Heart right ventricle (tissue), 16 donors: ENCODE measurements around the gene TMEM109. TPM values are rescaled to one million over a fixed set of nuclear protein-coding genes. Genes with fewer than 3 reads are reported as not detected.

Experiments used
- ATAC-seq, 8 donors: fragments of 200-7000 bp; cut with Tn5 transposase; one replicate each; pipeline ENCODE4 v1.9.1; 2020; ENCODE audit warnings: mild to moderate bottlenecking in 8 of 8, moderate library complexity in 8 of 8, moderate number of reproducible peaks in 1 of 8
- DNase-seq, 2 donors: peaks; one replicate each; pipeline ENCODE4 v3.0.0-alpha.2; 2020
- H3K27ac ChIP-seq, 10 donors: fragments of 200-600 bp; sonication (generic) in 2 of 10; one replicate each; pipeline versions ENCODE4 v1.5.0 to v1.8.0; 2020 to 2022; ENCODE audit warnings: mild to moderate bottlenecking in 3 of 10
- H3K27me3 ChIP-seq, 7 donors: fragments of 200-600 bp; one replicate each; pipeline ENCODE4 v1.8.0; 2021 to 2022; ENCODE audit warnings: mild to moderate bottlenecking in 2 of 7
- H3K36me3 ChIP-seq, 9 donors: fragments of 200-600 bp; sonication (generic) in 1 of 9; one replicate each; pipeline versions ENCODE4 v1.5.0 to v1.8.0; 2020 to 2022; ENCODE audit warnings: mild to moderate bottlenecking in 2 of 9
- H3K4me1 ChIP-seq, 9 donors: fragments of 200-600 bp; sonication (generic) in 1 of 9; one replicate each; pipeline versions ENCODE4 v1.5.0 to v1.8.0; 2020 to 2022; ENCODE audit warnings: mild to moderate bottlenecking in 4 of 9
- H3K4me3 ChIP-seq, 10 donors: fragments of 200-600 bp; sonication (generic) in 2 of 10; one replicate each; pipeline versions ENCODE4 v1.5.0 to v1.8.0; 2020 to 2022; ENCODE audit warnings: mild to moderate bottlenecking in 7 of 10, moderate library complexity in 2 of 10
- H3K9me3 ChIP-seq, 11 donors: fragments of 200-600 bp in 10 of 11; sonication (generic) in 2 of 11; one replicate each; pipeline versions ENCODE4 v1.5.0 to v1.8.0; 2013 to 2022; ENCODE audit warnings: mild to moderate bottlenecking in 2 of 11, control low read depth in 1 of 11, moderate library complexity in 1 of 11
- CTCF ChIP-seq, 9 donors: fragments of 200-600 bp; sonication (generic) in 2 of 9; IDR thresholded peaks; one replicate each; pipeline versions ENCODE4 v1.5.0 to v1.8.0; 2021 to 2022; ENCODE audit warnings: antibody characterized with exemption in 9 of 9, mild to moderate bottlenecking in 5 of 9, moderate library complexity in 1 of 9
- WGBS, 2 donors: extraction: QIAGEN DNeasy Blood & Tissue Kit; methylation state at CpG; one replicate each; pipeline ENCODE4 v1.1.7; 2013; ENCODE audit warnings: inconsistent platforms in 1 of 2; 5-methylcytosine and 5-hydroxymethylcytosine counted together
- intact Hi-C, 10 donors: fragments of 100-400 bp; cut with DNase I; formaldehyde crosslinking; loops; one replicate each; pipeline versions ENCODE4 v1.11.1 to v1.14.2; 2022
- polyA plus RNA-seq, 2 donors: library from polyadenylated mRNA; stranded (reverse); fragments of 200-250 nt; gene quantifications; one replicate each; pipeline ENCODE4 v1.2.3, GENCODE V29; 2013
- total RNA-seq, 10 donors: library from RNA; stranded (reverse); fragmentation: NEBNext Ultra II Directional in 3 of 10; extraction: Animal tissue kit (Norgen Biotek cat#: 25700) in 3 of 10; gene quantifications; one replicate each; pipeline versions ENCODE4 v1.2.1 to v1.2.4, GENCODE V29; 2021 to 2023
- donor health status: Arrhythmogenic right ventricular cardiomyopathy.
- donor health status: ischemic (EF 13 %, LVEDD 7.1; RV severe dilation, severe dysfunction).
- donor health status: healthy with polysubstance abuse.
- donor health status: DM: no; HTN: yes; CAD: no.
- donor health status: DM: no; HTN: no; CAD: no.
- donor health status: ischemic (EF 25% LVEDD 6.9; RV normal size, moderate dysfunction).
- donor health status: ischemic (EF 25% LVEDD 5.7; RV mildly dilated, moderate dysfunction).
- donor health status: healthy.
- donor health status: DM: yes; HTN: yes; CAD: no.
- donor health status: Ischemic cardiomyopathy.
- donor health status: ischemic (EF 35%, LVEDD 5.7; RV mildly dilated, moderate dysfunction).
- donor health status: nonischemic (EF 11% LVEDD 7.7; RV severe dilation, severe dysfunction).
- donor health status: DM: yes; HTN: yes; CAD: no.
- donor health status: PGD.
- donor health status: ischemic (EF 29% LVEDD 5.4; RV normal size, mild dysfunction).
- donor health status: nonischemic (EF 23%, LVEDD 6.1; RV moderate dilation, normal function).

TMEM109 gene
- total and polyA plus RNA-seq, 12 donors: 53.3 to 121 (median 92.7) TPM

DNA sequence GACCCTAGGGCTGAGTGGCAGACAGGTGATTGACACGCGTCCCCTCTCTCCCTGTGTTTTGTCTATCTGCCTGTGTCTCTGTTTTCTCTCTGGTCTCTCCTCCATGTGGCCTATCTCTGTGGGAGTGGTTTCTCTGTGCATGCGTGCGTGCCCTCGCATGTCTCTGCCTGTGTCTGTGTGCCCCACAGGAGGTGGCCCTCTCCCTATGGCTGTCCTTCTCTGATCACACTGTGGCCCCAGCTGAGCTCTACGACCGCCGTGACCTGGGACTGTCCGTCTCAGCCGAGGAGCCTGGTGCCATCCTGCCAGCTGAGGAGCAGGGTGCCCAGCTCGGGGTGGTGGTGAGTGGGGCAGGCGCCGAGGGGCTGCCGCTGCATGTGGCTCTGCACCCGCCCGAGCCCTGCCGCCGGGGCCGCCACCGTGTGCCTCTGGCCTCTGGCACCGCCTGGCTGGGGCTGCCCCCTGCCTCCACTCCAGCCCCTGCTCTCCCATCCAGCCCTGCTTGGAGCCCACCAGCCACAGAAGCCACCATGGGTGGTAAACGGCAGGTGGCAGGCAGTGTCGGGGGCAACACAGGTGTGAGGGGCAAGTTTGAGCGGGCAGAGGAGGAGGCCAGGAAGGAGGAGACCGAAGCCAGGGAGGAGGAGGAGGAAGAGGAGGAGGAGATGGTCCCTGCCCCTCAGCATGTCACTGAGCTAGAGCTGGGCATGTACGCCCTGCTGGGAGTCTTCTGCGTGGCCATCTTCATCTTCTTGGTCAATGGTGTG is 21.9 kb downstream of the TMEM109 start:
- TF ChIP-seq CTCF (IDR thresholded peaks at IDR 0.05): no peak
- 91 to 93% methylated on average over 27 of the region's 27 CpGs for WGBS, 2 donors
- Histone ChIP-seq H3K4me3 (no peak overlapping the region), H3K4me1 (peaks cover 0 to 32% (median 16%) of the 10 kb centered on the region in 9 donors), H3K27me3 (no peaks in the 10 kb centered on the region), H3K36me3 (peaks cover 0 to 55% (median 6%) of the 10 kb centered on the region in 9 donors), H3K27ac (peak overlapping the region in 8 of 10 donors; percentile 46 to 77 (median 74)), H3K9me3 (no peaks in the 10 kb centered on the region)
- DNase-seq (no peak), ATAC-seq (no peak)
- intact Hi-C loops: no loop called here

- peak overlapping the region; percentile 46 to 77 (median 74) for H3K27ac ChIP-seq
- peaks cover 0 to 55% (median 7%) of the 10 kb centered on the region in 9 donors for H3K36me3 ChIP-seq
- H3K27me3 ChIP-seq: no peaks in the 10 kb centered on the region
- no peak for TF ChIP-seq CTCF (IDR thresholded peaks at IDR 0.05)
- ATAC-seq: peak in 4 of 8 donors; percentile 3 to 20 (median 13)
- H3K9me3 ChIP-seq: no peaks in the 10 kb centered on the region
- H3K4me3 ChIP-seq: no peak overlapping the region
- H3K4me1 ChIP-seq: peaks cover 0 to 39% (median 16%) of the 10 kb centered on the region in 9 donors
- intact Hi-C loops: no loop called here
- no peak for DNase-seq
- WGBS, 2 donors: 89% methylated on average over 18 of the region's 18 CpGs
Observed at GRCh38 chr11:60936467-60937143, 22.6 kb downstream of the TMEM109 start.

DNA sequence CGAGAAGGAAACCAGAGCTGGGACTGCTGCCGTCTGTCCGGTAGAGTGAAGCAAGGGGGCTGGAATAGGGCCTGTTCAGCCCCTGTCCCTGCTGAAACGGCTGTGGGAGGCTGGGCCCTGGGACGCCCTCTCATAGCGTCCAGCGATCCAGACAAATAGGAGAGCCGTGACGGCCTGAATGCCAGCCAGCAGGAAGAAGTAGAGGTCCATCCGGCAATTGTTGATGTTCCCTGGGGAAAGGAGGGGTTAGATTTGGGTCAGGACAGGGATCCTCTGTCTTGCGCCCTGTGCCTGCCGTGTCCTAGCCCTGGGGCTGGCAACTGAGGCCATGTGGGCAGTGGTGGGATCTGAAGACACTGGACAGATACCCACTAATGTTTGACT is 23.2 kb downstream of the TMEM109 start:
- Histone ChIP-seq H3K4me3 (no peak overlapping the region), H3K9me3 (no peaks in the 10 kb centered on the region), H3K27ac (peak overlapping the region; percentile 46 to 77 (median 74)), H3K27me3 (no peaks in the 10 kb centered on the region), H3K4me1 (peaks cover 0 to 45% (median 19%) of the 10 kb centered on the region in 9 donors), H3K36me3 (peaks cover 0 to 60% (median 7%) of the 10 kb centered on the region in 9 donors)
- intact Hi-C loops: no loop called here
- 55 to 58% methylated on average over 12 of the region's 12 CpGs for WGBS, 2 donors
- DNase-seq: peak; percentile 64 to 69
- peak; percentile 44 to 84 (median 82) for ATAC-seq
- TF ChIP-seq CTCF (IDR thresholded peaks at IDR 0.05): no peak

DNA sequence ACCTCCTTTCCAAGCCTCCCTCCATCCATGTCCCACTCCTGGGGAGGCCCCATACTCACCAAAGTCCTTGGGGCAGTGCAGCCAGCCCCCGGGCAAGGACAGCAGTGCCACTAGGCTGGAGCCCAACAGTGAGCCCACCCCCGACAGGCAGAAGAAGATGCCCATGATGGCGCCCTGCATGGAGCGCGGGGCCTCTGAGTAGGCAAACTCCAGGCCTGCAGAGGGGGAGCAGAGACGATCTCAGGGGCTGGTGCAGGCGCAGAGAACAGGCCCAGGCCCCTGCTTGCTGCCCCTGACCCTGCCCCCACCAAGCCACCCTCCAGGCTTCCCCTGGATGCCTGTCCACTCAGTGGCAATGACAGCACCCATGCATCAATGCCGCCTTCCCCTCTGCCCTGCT is 23.9 kb downstream of the TMEM109 start:
- H3K27me3 ChIP-seq: no peaks in the 10 kb centered on the region
- H3K4me3 ChIP-seq: no peak overlapping the region
- 94 to 96% methylated on average over 8 of the region's 8 CpGs for WGBS, 2 donors
- TF ChIP-seq CTCF (IDR thresholded peaks at IDR 0.05): no peak
- no peak for DNase-seq
- no peaks in the 10 kb centered on the region for H3K9me3 ChIP-seq
- H3K36me3 ChIP-seq: peaks cover 0 to 66% (median 7%) of the 10 kb centered on the region in 9 donors
- no peak for ATAC-seq
- peaks cover 0 to 51% (median 19%) of the 10 kb centered on the region in 9 donors for H3K4me1 ChIP-seq
- intact Hi-C loops: no loop called here
- H3K27ac ChIP-seq: peak overlapping the region in 8 of 10 donors; percentile 11 to 77 (median 74)
